Fibroblast of villous mesenchyme (primary cell): ENCODE results near the gene PAPPA2. TPM values are rescaled to one million over a fixed set of nuclear protein-coding genes. Genes with fewer than 3 reads are reported as not detected.

Experiments used
- DNase-seq: peaks from one replicate; pipeline ENCODE4 v3.0.0-alpha.2; 2010; ENCODE audit warnings: low read depth
- H3K4me3 ChIP-seq: 2 replicates; pipeline ENCODE4 v1.5.1; 2011; ENCODE audit warnings: low read depth, mild to moderate bottlenecking, low read length
- CTCF ChIP-seq: IDR thresholded peaks from 2 replicates; pipeline ENCODE4 v1.5.1; 2012; ENCODE audit warnings: low read depth, mild to moderate bottlenecking, low read length; ENCODE audit not compliant: insufficient read depth
- total RNA-seq: library from RNA; depleted of rRNA; stranded (reverse); fragments of >200 nt; gene quantifications from 2 replicates; pipeline ENCODE4 v1.2.3, GENCODE V29; 2012

Gene PAPPA2
- total RNA-seq, 1 donor = 1.3 TPM

DNA sequence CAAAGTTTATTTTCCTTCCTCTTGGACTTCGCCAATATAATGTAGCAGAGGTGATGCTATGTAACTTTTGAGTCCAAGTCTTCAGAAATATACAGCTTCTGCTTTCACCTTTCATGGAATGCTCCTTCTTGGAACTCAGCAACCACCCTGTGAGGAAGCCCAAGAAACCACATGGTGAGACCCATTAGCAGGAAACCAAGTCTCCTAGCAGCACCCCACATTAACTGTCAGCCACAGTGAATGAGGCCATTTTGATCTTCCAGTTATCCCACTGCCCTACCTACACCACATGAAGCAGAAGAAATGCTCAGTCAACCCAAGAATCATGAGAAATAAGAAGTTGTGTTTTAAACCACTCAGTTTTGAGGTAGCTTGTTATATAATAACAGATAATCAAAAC lies 58.2 kb downstream of the PAPPA2 start:
- no peak for DNase-seq
- no peak for TF ChIP-seq CTCF
- H3K4me3 ChIP-seq = no peak overlapping the region

DNA sequence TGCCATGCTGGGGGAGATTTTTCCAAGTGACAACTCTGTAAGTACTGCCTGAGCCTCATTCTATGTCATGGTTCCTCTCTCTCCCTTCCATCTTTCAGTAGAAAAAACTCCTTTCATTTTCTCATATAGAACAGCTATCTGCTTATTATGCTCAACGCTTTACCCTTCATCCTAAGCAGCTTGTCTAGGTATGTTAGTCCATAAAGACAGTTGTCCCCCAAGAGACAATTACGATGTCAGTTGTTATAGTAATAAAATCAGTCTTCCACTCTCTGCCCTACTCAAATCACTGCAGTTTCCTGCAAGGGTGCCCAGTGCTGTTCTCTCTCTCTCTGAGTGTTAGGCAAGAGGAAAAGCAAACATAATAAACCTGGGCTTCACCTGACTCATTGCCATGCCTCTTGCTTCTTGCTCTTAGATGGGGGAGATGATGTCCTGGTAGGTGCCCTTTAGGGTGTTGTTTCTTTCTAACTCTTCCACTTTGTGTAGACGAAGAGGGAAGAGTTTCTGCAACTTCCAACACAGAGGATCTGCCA lies 59.4 kb downstream of the PAPPA2 start:
- no peak overlapping the region for H3K4me3 ChIP-seq
- TF ChIP-seq CTCF = no peak
- no peak for DNase-seq

- no peak for DNase-seq
- H3K4me3 ChIP-seq = no peak overlapping the region
- TF ChIP-seq CTCF = no peak
Measured at GRCh38 chr1:176529395-176530090, 66.6 kb downstream of the PAPPA2 start.

DNA sequence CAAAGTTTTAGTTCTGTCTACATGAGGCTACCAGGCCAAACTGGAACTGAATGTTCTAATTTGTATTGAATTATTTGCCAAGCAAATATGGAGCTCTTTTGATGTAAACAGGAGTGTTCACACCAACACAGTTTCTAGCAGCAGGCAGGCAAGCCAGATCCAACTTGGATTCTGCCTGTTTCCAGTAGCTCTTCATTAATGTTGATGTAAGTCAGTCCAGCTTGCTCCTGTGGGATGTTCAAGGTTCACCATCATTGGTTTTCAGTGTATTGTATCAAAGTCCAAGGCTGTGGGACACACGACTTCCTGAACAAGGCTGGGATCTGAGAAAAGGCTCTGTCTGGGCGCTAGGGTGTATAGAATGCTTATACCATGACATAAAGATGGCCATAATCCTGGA lies 68.1 kb downstream of the PAPPA2 start:
- DNase-seq = no peak
- TF ChIP-seq CTCF = no peak
- no peak overlapping the region for H3K4me3 ChIP-seq

GRCh38 chr1:176531921-176532897 lies 69.2 kb downstream of the PAPPA2 start:
- DNase-seq = no peak
- no peak overlapping the region for H3K4me3 ChIP-seq
- TF ChIP-seq CTCF = no peak

DNA sequence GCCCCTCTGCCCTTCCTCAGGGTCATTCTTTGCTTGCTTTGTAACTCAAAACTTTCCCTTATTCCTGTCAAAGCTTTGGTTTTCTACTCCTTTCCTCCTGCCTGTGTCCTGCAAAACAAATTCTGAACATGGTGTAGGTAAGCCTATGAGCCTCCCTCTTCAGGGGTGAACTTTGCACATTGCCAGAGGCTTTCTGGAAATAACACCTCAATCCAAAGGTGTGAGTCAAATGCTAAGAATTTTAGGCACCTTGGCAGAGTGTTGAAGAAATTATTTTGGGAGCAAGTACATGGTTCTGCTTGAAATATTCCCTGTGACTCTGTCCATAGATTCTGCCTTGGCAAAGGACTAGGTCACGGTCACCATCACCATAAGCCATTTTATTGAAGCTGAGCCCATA lies 70.0 kb downstream of the PAPPA2 start:
- no peak for DNase-seq
- TF ChIP-seq CTCF = no peak
- no peak overlapping the region for H3K4me3 ChIP-seq
